ENCODE measurements around the gene ZNF431.
"Not testable (repeated sequence)": the region's sequence is repeated elsewhere in the genome, so short reads cannot be mapped to it uniquely, and the experiment has no call there.

ZNF431 gene

GRCh38 chr19:21148681-21149080 is 6.8 kb downstream of the ZNF431 start:
- no peak for DNase-seq

- no peak for DNase-seq
These were observed 8.0 kb downstream of the ZNF431 start for GRCh38 chr19:21149877-21150276.

- no peak for DNase-seq
These were observed 9.6 kb downstream of the ZNF431 start for GRCh38 chr19:21151460-21151859.

GRCh38 chr19:21158523-21159135 is 16.8 kb downstream of the ZNF431 start:
- DNase-seq, result no peak

GRCh38 chr19:21164541-21164940 is 22.7 kb downstream of the ZNF431 start:
- DNase-seq, result no peak

GRCh38 chr19:21166436-21166835 is 24.6 kb downstream of the ZNF431 start:
- DNase-seq, result no peak

- no peak for DNase-seq
These were observed 55.9 kb downstream of the ZNF431 start for GRCh38 chr19:21197590-21198295.

- DNase-seq, result peak; percentile 41 to 68 (median 51)
These were observed 61.1 kb downstream of the ZNF431 start for GRCh38 chr19:21202865-21203494.

- DNase-seq, result no peak
These were observed 68.3 kb downstream of the ZNF431 start for GRCh38 chr19:21210037-21210621.

GRCh38 chr19:21221693-21222092 is 79.9 kb downstream of the ZNF431 start:
- DNase-seq, result no peak

GRCh38 chr19:21229938-21230337 is 88.1 kb downstream of the ZNF431 start:
- not testable (repeated sequence) for DNase-seq

- DNase-seq, result no peak
These were observed 91.9 kb downstream of the ZNF431 start for GRCh38 chr19:21233691-21234090.

GRCh38 chr19:21236751-21237150 is 94.9 kb downstream of the ZNF431 start:
- not testable (repeated sequence) for DNase-seq

GRCh38 chr19:21238670-21239069 is 96.8 kb downstream of the ZNF431 start:
- no peak for DNase-seq

All from suppressor macrophage treated with lipopolysaccharide for 1 hour (primary cell).